Stomach (tissue), 4 donors: ENCODE data around the gene JPH2.

Experiments used
- EP300 ChIP-seq: sonication (generic); formaldehyde crosslinking; IDR thresholded peaks from one replicate; pipeline ENCODE4 v1.6.1; 2017; ENCODE audit warnings: antibody characterized with exemption
- TF ChIP-seq, protein P1 (sequence below), 7 experiments: fragments of 450-650 bp in 4 of 7; fragments of 200-600 bp in 3 of 7; sonication (generic) in 3 of 7; IDR thresholded peaks; one replicate each; pipeline ENCODE4 v1.5.1; 2016 to 2019; ENCODE audit warnings: antibody characterized with exemption in 7 of 7, control low read depth in 2 of 7, mild to moderate bottlenecking in 1 of 7

DNA sequence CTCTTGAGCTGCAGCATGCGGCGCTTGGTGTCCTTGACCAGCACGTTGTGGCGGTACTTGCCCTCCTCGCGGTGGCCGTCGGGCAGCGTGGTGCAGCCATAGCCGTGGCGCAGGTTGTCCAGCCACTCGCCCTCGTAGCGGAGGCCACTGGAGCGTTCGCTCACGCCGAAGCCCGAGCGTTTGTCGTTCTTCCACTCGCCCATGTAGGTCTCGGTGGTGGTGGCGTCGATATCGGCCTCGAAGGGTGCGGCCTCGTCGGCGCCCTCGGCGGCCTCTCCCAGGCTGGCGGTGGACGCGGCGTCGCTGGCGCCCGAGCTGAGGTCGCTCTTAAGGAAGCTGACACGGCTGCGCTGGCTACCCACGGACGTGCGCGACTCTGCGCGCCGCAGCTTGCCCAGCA is 27.3 kb downstream of the JPH2 start:
- TF ChIP-seq, protein P1, sequence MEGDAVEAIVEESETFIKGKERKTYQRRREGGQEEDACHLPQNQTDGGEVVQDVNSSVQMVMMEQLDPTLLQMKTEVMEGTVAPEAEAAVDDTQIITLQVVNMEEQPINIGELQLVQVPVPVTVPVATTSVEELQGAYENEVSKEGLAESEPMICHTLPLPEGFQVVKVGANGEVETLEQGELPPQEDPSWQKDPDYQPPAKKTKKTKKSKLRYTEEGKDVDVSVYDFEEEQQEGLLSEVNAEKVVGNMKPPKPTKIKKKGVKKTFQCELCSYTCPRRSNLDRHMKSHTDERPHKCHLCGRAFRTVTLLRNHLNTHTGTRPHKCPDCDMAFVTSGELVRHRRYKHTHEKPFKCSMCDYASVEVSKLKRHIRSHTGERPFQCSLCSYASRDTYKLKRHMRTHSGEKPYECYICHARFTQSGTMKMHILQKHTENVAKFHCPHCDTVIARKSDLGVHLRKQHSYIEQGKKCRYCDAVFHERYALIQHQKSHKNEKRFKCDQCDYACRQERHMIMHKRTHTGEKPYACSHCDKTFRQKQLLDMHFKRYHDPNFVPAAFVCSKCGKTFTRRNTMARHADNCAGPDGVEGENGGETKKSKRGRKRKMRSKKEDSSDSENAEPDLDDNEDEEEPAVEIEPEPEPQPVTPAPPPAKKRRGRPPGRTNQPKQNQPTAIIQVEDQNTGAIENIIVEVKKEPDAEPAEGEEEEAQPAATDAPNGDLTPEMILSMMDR (IDR thresholded peaks at IDR 0.05), result no peak
- no peak for TF ChIP-seq EP300
